Stimulated activated CD4-positive, alpha-beta T cell treated with anti-CD3 and anti-CD28 coated beads, Interleukin-4, amount 100 ng/mL, for 1 hour (primary cell): ENCODE data around the gene ARL5A.

Source experiments
- DNase-seq: peaks from one replicate; pipeline ENCODE4 v3.0.0-alpha.2; 2020

Gene ARL5A

GRCh38 chr2:151765760-151766410, 62.3 kb downstream of the ARL5A start:
- no peak for DNase-seq

GRCh38 chr2:151762694-151763093, 65.5 kb downstream of the ARL5A start:
- no peak for DNase-seq

GRCh38 chr2:151761687-151762086, 66.5 kb downstream of the ARL5A start:
- DNase-seq: no peak

- DNase-seq: no peak
These were observed 67.0 kb downstream of the ARL5A start for GRCh38 chr2:151761193-151761592.

GRCh38 chr2:151760139-151760650, 68.0 kb downstream of the ARL5A start:
- DNase-seq: no peak

GRCh38 chr2:151758744-151759143, 69.5 kb downstream of the ARL5A start:
- no peak for DNase-seq

GRCh38 chr2:151757861-151758260, 70.4 kb downstream of the ARL5A start:
- DNase-seq: no peak

GRCh38 chr2:151756820-151757219, 71.4 kb downstream of the ARL5A start:
- no peak for DNase-seq

GRCh38 chr2:151754253-151754897, 73.8 kb downstream of the ARL5A start:
- no peak for DNase-seq

GRCh38 chr2:151753540-151753939, 74.7 kb downstream of the ARL5A start:
- DNase-seq: no peak
